CD4-positive, alpha-beta memory T cell (primary cell): ENCODE measurements around the gene YTHDC2. TPM values are rescaled to one million over a fixed set of nuclear protein-coding genes. Genes with fewer than 3 reads are reported as not detected.

Experiments
- CTCF ChIA-PET: fragments of 350-600 bp; sonication (Branson Sonifier 250); formaldehyde crosslinking; loops from one replicate; lab custom pipeline; 2021; ENCODE audit warnings: inconsistent platforms; ENCODE audit not compliant: partially characterized antibody; lab: Charles Lee
- POLR2A ChIA-PET: fragments of 350-600 bp; sonication (Branson Sonifier 250); formaldehyde crosslinking; loops from one replicate; lab custom pipeline; 2021; ENCODE audit not compliant: partially characterized antibody; lab: Charles Lee
- DNase-seq, 5 donors: peaks; one replicate each; pipeline versions ENCODE4 v3.0.0 to v3.0.0-alpha.2; 2020 to 2022; ENCODE audit warnings: mixed read lengths in 1 of 5
- H3K27ac ChIP-seq: one replicate; pipeline ENCODE4 v1.7.0; 2013; ENCODE audit warnings: low read depth, low read length
- H3K27me3 ChIP-seq: 2 replicates; pipeline ENCODE4 v1.7.0; 2013; ENCODE audit warnings: mild to moderate bottlenecking, low read length, moderate library complexity; ENCODE audit not compliant: insufficient read depth
- H3K36me3 ChIP-seq: 2 replicates; pipeline ENCODE4 v1.7.0; 2013; ENCODE audit warnings: mild to moderate bottlenecking, low read length, moderate library complexity; ENCODE audit not compliant: insufficient read depth
- H3K4me1 ChIP-seq: 2 replicates; pipeline ENCODE4 v1.7.0; 2013; ENCODE audit warnings: mild to moderate bottlenecking, low read length, moderate library complexity; ENCODE audit not compliant: insufficient read depth
- H3K4me3 ChIP-seq, 2 donors: one replicate each; pipeline ENCODE4 v1.7.0; 2013; ENCODE audit warnings: low read length in 2 of 2, mild to moderate bottlenecking in 1 of 2
- H3K9me3 ChIP-seq, 2 donors: one replicate each; pipeline ENCODE4 v1.7.0; 2013; ENCODE audit warnings: low read length in 2 of 2, control low read depth in 1 of 2; ENCODE audit not compliant: control insufficient read depth in 1 of 2
- H3K27ac Mint-ChIP-seq, 7 donors: one replicate each; pipeline ENCODE4 v1.8.0; 2020 to 2021; ENCODE audit warnings: mixed read lengths in 7 of 7, mild to moderate bottlenecking in 6 of 7, inconsistent platforms in 3 of 7, moderate library complexity in 3 of 7
- H3K27me3 Mint-ChIP-seq, 2 donors: one replicate each; pipeline ENCODE4 v1.8.0; 2020 to 2021; ENCODE audit warnings: mixed read lengths in 2 of 2
- H3K36me3 Mint-ChIP-seq, 2 donors: one replicate each; pipeline ENCODE4 v1.8.0; 2020 to 2021; ENCODE audit warnings: mixed read lengths in 2 of 2, inconsistent platforms in 1 of 2, mild to moderate bottlenecking in 1 of 2
- H3K4me1 Mint-ChIP-seq, 4 donors: one replicate each; pipeline ENCODE4 v1.8.0; 2020 to 2021; ENCODE audit warnings: mixed read lengths in 4 of 4, mild to moderate bottlenecking in 1 of 4
- H3K4me3 Mint-ChIP-seq, 8 donors: one replicate each; pipeline ENCODE4 v1.8.0; 2020 to 2021; ENCODE audit warnings: mixed read lengths in 8 of 8, mild to moderate bottlenecking in 7 of 8, moderate library complexity in 6 of 8, inconsistent platforms in 3 of 8
- H3K9me3 Mint-ChIP-seq, 8 donors: one replicate each; pipeline ENCODE4 v1.8.0; 2020 to 2021; ENCODE audit warnings: mixed read lengths in 8 of 8, mild to moderate bottlenecking in 5 of 8, inconsistent platforms in 3 of 8, moderate library complexity in 1 of 8
- intact Hi-C: fragments of 100-400 bp; cut with micrococcal nuclease; formaldehyde crosslinking; loops from one replicate; pipeline ENCODE4 v1.15.1; 2023
- polyA plus RNA-seq, 2 donors: library from polyadenylated mRNA; unstranded; fragments of 300-500 nt; fragmentation: Illumina TruSeq; gene quantifications; one replicate each; pipeline ENCODE4 v1.2.3, GENCODE V29; 2021
- total RNA-seq, 2 experiments: library from RNA; stranded (reverse); gene quantifications; one replicate each; pipeline ENCODE4 v1.2.3, GENCODE V29; 2021

YTHDC2 gene
- total and polyA plus RNA-seq, 4 experiments from 2014 or later = 7.7 to 46.4 (median 27.4) TPM

- Histone ChIP-seq H3K36me3 (no peaks in the 10 kb centered on the region), H3K4me1 (no peaks in the 10 kb centered on the region), H3K9me3 (no peaks in the 10 kb centered on the region), H3K27ac (no peak overlapping the region), H3K4me3 (no peak overlapping the region), H3K27me3 (no peaks in the 10 kb centered on the region)
- DNase-seq = no peak
- CTCF ChIA-PET = no interaction called here
- POLR2A ChIA-PET = no interaction called here
- no peaks in the 10 kb centered on the region for H3K4me1 Mint-ChIP-seq
- H3K27ac Mint-ChIP-seq = peak overlapping the region in 1 of 7 donors; percentile 81
- no peaks in the 10 kb centered on the region for H3K36me3 Mint-ChIP-seq
- peaks cover 6 to 11% of the 10 kb centered on the region in 2 donors for H3K27me3 Mint-ChIP-seq
- intact Hi-C loops = no loop called here
- H3K9me3 Mint-ChIP-seq = peaks cover 0 to 10% (median 4%) of the 10 kb centered on the region in 8 donors
- no peak overlapping the region for H3K4me3 Mint-ChIP-seq
Observed at GRCh38 chr5:113641715-113642114, 128.2 kb downstream of the YTHDC2 start.

Other genes starting within 250 kb of the YTHDC2 start
- gene TSSK1B, start 78.7 kb upstream of the YTHDC2 start, total RNA-seq = not detected
- gene TSSK1B, start 78.7 kb upstream of the YTHDC2 start, polyA plus RNA-seq = not detected
- 10 to 100 TPM; 11.2 to 12.1 TPM for gene MCC, start 25.2 kb upstream of the YTHDC2 start, total RNA-seq
- gene MCC, start 25.2 kb upstream of the YTHDC2 start, polyA plus RNA-seq = 1 to 10 TPM in 1 of 2 donors, under 1 TPM in 1; 0.92 to 4.2 TPM